LNCAP (cell line): Measurements from ENCODE around the gene POFUT2.

Experiments used
- TF ChIP-seq, protein P1 (sequence below): fragments of 450-650 bp; IDR thresholded peaks from 2 replicates; pipeline ENCODE4 v1.5.1; 2017; ENCODE audit warnings: mild to moderate bottlenecking

The POFUT2 gene

DNA sequence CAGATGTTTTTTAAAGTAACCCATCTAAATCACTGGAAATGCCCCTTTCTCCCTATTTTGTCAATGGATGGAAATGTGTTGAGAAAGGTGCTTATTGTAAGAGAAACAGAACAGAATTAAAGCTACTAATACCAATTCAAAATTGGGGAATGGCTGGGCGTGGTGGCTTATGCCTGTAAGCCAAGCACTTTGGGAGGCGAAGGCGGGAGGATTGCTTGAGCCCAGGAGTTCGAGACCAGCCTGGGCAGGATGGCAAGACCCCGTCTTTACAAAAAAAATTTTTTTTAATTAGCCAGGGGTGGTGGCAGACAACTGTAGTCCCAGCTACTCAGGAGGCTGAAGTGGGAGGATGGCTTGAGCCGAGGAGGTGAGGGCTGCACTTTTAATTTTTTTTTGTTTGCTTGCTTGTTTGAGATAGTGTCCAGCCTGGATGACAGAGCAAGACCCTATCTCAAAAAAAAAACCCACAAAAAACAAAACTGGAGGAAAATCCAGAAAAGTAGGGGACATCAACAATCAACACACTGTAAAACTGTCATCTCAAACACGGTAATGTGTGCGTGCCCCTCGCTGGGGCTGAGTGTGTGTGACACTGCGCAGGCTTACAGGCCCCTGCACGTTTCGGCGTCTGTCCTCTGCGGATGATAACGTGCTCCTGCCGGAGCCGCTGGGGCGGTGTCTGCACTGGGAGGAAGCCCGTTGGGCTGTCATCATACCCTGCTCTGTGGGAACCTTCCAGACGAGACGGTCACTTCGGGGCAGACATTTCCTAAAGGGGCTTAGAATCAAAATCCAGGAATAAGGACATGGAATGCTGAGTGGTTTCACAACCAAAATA is 11.6 kb upstream of the POFUT2 start:
- TF ChIP-seq, protein P1, sequence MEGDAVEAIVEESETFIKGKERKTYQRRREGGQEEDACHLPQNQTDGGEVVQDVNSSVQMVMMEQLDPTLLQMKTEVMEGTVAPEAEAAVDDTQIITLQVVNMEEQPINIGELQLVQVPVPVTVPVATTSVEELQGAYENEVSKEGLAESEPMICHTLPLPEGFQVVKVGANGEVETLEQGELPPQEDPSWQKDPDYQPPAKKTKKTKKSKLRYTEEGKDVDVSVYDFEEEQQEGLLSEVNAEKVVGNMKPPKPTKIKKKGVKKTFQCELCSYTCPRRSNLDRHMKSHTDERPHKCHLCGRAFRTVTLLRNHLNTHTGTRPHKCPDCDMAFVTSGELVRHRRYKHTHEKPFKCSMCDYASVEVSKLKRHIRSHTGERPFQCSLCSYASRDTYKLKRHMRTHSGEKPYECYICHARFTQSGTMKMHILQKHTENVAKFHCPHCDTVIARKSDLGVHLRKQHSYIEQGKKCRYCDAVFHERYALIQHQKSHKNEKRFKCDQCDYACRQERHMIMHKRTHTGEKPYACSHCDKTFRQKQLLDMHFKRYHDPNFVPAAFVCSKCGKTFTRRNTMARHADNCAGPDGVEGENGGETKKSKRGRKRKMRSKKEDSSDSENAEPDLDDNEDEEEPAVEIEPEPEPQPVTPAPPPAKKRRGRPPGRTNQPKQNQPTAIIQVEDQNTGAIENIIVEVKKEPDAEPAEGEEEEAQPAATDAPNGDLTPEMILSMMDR: no peak

DNA sequence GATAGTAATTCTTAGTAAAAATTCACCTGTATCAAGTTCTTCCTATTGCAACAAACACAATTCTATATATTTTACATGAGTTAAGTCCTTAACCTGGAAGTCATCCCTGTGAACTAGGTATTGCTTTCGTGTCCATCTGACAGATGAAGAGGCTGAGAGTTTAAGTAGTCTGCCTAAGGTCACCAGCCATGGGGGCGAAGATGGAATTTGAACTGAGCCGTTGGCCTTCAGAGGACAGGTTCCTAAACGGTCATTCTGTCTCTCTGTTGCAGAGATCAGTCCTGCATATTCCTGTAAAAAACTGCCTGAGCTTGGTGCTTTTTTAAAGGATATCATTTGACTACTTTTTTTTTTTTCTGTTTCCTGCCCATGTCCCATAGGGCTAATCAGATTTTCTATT is 10.2 kb upstream of the POFUT2 start:
- TF ChIP-seq, protein P1: no peak

DNA sequence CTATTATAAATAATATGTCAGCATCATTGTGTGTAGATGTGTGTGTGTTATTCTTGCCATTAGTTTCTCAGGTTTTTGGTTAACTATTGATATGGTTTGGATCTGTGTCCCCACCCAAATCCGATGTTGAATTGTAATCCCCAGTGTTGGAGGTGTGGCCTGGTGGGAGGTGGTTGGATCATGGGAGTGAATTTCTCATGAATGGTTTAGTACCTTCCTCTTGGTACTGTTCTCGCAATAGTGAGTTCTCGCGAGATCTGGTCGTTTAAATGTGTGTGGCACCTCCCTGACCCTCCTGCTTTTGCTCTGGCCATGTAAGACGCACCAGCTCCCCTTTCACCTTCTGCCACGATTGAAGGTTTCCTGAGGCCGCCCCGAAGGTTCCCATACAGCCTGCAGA is 9.6 kb upstream of the POFUT2 start:
- TF ChIP-seq, protein P1: no peak

DNA sequence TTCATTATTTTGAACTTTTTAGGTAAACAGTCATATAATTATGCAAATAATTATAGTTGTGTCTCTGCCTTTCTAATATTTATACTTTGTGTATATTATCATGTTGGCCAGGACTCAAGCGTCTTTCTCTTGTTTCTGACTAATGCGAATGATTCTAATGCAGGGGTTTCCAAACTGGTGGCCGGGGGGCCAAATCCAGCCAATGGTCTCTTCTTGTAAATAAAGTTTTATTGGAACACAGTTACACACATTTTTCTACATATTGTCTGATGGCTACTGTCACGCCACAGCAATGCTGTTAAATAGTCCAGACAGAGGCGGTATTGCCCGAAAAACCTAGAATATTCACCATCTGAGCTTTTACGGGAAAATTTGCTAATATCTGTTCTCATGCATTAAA is 8.9 kb upstream of the POFUT2 start:
- TF ChIP-seq, protein P1: no peak

DNA sequence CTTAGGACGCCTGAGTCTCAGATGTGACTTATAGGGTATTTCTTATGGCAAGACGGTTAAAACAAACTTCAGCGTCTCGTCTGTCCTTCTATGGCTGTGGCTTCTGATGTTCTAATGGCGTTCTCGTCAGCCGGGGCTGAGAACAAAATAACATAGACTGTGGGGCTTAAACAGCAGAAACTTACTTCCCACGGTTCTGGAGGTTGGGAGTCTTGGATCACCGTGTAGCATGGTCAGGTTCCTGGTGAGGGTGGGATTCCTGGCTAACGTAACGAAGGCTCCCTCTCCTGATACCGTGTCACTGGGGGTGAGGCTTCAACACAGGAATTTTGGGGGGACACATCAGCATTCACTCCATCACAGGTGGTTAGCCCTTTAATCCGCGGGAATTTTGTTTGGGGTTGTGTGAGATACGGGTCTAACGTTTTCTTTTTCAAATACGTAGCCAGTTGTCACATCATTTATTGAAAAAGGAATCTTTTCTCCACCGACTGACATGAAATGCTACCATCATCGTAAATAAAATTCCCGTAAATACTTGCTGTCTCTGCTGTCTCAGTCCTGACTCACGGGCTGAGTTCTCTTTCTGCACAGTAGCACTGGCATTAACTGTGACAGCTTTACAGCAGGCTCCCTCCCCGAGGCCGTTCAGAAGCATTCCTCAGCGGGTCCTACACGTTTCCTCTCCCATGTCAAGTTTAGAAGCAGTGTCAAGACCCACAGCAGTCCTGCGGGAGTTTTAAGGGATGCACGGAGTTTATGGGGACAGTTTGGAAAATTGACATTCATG is 8.1 kb upstream of the POFUT2 start:
- TF ChIP-seq, protein P1: no peak

DNA sequence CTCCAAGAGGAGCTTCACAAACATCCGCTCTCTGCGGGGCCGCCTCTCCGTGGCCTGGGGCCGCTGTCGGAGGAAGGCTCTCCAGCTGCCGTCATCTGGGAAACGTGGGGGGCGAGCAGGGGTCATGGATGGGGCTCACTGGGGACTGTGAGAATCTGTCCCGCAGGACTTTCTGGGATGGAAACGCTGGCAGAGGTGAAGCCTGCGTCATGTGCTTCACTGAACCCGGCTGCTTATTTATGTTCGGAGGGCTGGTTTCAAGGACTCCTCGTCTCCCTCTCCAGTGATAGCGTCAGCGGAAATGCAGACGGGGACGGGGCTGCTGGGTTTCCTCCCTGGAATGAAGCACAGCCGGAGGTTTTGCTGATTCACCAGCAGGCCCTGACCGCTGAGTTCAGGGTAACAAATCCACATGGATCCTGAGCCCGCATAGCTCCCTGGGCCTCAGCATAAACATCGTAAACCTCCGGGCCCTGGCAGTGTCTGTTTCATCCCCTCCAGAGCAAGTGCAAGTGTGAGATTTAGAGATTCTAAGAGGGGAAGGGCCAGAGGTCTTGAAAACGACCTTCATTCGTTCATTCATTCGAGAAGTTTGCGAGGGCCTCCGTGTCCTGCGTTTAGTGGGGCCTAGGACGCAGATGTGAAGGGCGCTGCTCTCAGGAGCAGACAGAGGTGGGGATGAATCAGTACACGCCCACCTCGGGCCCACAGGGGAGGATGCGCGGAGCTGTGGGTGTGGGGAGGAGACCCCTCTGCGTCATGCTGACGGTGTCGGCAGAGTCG is 7.0 kb upstream of the POFUT2 start:
- TF ChIP-seq, protein P1: no peak

DNA sequence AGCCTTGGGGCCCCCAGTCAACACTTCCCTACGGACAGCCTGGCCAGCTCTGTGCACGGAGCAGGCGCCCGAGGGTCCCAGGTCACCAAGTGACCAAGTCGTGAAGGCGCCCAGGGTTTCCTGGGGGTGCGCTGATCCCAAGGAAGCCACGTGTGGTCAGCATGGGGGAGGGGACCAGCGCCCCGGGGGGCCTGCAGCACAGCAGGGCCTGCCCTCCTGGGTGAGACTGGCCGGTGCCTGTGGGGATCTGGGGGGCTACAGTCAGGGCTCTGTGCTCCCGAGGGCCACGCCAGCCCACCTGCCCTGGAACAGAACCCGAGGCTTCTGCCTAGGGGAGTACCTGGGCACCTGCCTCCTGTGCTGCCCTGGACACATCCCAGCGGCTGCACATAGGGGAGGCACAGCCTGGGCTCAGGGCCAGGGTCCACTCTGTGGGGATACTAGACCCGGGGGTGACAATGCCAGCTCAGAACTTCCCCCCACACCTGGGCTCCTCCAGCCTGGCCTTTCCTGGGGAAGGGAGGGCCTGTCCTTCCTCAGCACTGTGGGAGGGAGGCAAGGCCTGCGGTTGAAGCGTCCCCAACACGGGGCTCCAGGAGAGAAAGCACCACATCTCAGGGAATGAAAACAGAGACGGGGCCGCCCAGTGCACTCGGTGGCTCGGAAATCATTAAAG is 6.2 kb upstream of the POFUT2 start:
- TF ChIP-seq, protein P1: no peak
